HG03025 (cell line): Measurements from ENCODE around the gene C14orf93.
"Not testable (repeated sequence)": the region's sequence is repeated elsewhere in the genome, so short reads cannot be mapped to it uniquely, and the experiment has no call there.

ENCODE experiments used
- ATAC-seq: cut with Tn5 transposase; IDR thresholded peaks from one replicate; pipeline ENCODE4 v1.9.1; 2021; ENCODE audit warnings: mild to moderate bottlenecking, moderate library complexity; ENCODE audit not compliant: unreplicated experiment, low FRiP score

C14orf93 gene

GRCh38 chr14:22977684-22978486 lies 32.1 kb downstream of the C14orf93 start:
- no peak for ATAC-seq

- no peak for ATAC-seq
Measured at GRCh38 chr14:22977434-22977683, 32.6 kb downstream of the C14orf93 start.

GRCh38 chr14:22976620-22977433 lies 33.1 kb downstream of the C14orf93 start:
- no peak for ATAC-seq

DNA sequence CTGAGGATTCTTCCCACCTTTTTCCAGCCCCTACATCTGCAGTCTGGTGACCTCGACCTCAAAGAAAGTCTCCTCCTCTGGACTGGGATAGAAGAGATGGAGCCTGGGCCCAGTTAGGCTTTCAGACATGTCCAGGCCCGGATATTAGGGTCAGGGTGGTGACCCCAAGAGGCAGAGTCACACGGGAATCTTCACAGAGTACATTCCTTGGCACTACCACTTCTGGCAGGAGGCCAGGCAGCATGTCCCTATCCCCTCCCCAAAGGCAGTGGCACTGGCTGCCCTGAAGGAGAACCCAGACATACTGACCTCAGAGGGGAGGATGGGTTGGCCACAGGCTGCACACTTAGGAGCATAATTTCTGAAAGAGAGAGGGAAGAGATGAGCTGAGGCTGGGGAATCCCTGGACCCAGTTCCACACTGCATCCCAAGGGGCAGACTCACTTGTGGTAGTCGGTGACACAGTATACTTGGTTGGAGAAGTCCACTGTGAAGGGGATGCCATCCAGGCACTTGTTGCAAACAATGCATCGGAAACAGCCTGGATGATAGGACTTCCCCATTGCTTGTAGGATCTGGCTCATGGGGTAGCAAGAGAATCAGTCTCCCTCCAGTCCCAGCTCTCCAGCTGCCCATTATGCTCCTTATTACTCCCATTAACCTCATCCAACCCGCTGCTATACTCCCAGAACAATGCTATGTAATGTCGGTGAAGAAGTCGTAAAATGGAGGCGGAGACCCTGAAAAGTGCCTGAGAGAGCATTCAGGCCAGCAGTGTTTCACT lies 35.2 kb downstream of the C14orf93 start:
- ATAC-seq, result no peak

DNA sequence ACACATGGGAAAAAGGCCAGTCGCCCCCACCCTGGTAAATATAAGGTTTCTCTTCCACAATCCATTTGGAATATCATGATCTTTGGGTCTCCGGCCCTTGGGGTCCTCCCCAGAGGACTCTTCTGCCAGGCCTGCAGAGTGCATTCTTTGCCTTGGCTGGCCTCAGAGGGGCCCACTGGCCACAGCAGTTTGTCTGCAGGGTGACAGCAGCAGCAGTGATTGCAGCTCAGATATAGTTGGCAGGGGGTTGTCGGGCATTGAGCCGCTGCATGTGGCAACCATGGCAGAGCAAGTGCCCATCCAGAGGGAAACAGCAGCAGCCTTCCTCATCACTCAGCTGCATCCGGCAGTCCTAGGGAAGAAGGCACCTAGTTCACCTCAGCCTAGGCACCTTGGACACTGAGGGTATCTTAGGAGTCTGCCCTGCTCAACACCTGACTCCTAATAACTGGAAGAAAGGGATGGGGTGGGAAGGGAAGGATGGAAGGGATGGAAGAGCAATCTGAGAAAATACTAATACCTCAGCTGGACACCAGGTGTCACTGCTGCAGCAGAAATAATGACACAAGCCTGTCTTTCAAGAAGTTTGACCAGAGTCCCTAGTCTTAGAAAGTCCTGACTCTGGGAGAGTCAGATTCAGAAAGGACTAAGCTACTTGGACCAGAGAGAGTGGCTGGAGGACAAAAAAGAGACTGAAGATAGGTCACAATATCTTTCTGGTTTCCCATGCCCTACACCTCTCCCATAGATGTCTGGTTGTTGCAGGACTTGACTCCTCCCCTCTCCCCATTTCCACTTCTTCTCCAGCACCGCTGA lies 36.5 kb downstream of the C14orf93 start:
- ATAC-seq, result no peak

- ATAC-seq, result no peak
Measured at GRCh38 chr14:22972313-22972930, 37.5 kb downstream of the C14orf93 start.

GRCh38 chr14:22971152-22971551 lies 38.8 kb downstream of the C14orf93 start:
- no peak for ATAC-seq

GRCh38 chr14:22966783-22967269 lies 43.1 kb downstream of the C14orf93 start:
- ATAC-seq, result no peak

GRCh38 chr14:22965916-22966782 lies 43.8 kb downstream of the C14orf93 start:
- ATAC-seq, result not testable (repeated sequence)

- no peak for ATAC-seq
Measured at GRCh38 chr14:22962061-22962676, 47.8 kb downstream of the C14orf93 start.

GRCh38 chr14:22955702-22956569 lies 54.0 kb downstream of the C14orf93 start:
- ATAC-seq, result no peak

DNA sequence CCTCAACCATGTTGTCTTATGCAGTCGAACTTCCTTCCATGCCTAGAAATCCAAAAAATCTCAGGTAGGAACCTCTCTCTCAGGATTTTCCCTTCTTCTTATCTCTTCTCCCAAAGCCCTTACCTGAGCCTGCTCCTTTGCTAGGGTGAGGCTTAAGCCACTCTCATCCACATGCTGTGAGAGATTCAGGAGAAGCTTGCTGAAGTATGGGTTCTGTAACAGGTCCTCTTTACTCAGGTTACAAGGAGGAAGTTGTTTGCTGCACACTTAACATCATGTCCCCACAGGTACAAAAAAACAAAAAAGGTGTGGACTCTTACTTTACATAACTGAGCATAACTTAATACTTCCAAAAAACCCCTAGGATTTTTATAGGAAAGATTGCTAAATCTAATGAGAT lies 57.5 kb downstream of the C14orf93 start:
- no peak for ATAC-seq

DNA sequence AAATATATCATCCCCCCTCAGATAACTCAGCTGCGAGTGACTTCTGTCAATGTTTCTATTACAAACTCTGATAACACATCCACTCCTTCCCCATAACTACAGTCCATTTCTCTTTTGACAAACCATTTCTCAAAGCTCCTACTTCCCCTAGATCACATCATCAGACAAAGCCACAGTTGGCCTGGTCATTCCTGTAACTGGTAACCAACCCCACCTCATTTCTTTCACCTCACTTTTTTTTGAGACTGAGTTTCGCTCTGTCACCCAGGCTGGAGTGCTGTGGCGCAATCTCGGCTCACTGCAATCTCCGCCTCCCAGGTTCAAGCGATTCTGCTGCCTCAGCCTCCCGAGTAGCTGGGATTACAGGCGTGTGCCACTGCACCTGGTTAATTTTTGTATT lies 58.1 kb downstream of the C14orf93 start:
- not testable (repeated sequence) for ATAC-seq

- no peak for ATAC-seq
Measured at GRCh38 chr14:22945642-22946041, 64.3 kb downstream of the C14orf93 start.

DNA sequence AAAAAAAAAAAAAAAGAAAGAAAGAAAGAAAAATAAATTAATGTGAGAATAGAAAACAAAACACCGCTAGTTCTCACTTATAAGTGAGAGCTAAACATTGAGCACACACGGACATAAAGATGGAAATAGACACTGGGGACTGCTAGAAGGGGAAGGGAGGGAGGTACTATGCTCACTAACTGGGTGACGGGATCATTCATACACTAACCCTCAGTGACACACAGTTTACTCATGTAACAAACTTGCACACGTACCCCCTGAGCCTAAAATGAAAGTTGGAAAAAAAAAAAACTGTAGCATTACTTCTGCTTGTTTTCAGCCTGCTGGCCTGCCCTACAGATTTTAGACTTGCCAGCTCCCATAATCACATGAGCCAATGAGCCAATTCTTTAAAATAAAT lies 70.3 kb downstream of the C14orf93 start:
- no peak for ATAC-seq
